G401.6 (cell line): ENCODE data around the gene VWCE.

Source experiments
- FAIRE-seq: peaks from 2 replicates; lab custom pipeline; 2012; peaks lifted over from hg19 to GRCh38; lab: Jason Lieb, UNC

Gene VWCE

DNA sequence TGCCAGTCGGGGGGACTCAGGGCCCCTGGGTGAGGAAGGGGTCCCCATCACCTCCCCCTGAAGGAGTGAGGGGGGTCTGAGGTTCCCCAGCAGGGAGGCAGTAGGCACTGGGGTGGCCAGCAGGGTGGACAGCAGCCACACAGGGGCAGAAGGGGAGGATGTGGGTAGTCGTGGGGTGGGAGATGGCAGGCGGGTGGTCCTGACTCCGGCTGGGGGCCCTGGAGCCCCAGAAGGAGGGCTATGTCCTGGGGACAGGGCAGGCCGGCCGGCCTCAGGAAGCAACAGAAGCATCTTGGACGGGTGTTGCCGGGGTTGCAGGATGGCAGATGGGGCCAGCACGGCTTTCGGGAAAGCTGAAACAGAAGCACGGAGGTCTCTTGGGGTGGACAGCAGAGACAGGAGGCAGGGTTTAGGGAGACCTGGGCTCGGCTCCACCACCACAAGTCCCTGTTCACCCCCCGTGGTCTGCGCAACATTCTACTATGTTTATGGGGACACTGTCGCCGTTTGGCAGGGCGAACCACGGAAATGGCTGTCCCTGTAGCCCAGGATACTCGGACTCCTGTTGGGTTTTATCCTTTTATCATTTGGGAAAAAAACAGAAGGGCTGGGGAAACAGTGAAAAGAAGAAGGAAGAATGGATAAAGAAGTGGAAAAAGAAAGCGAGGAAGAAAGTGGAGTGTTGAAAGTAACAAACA, 14.1 kb downstream of the VWCE start:
- no peak for FAIRE-seq

GRCh38 chr11:61279934-61280659, 15.0 kb downstream of the VWCE start:
- no peak for FAIRE-seq

DNA sequence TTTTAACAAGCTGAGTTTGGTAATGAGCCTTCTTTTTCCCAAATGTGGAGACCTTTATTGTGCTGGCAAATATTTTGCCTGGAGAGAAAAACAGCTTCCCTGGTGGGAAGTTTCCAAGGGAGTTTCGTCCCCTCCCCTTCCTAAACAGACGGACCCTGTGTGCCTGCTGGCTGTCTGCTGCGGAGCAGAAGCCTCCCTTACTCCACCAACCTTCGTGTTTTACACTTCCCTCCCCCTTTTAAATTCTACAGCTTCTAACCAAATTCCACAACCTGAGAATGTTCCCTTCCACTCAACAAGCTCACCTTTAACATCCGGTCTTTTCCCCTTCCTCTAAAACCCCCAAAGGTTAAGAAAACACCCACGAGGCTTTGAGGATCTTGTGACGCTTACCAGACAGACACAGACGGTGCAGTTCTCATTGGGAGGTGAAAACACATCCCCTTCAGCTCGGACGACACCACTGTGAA, 17.1 kb downstream of the VWCE start:
- no peak for FAIRE-seq

GRCh38 chr11:61277186-61278000, 17.7 kb downstream of the VWCE start:
- no peak for FAIRE-seq

- FAIRE-seq, result no peak
Observed at GRCh38 chr11:61275191-61275590, 19.9 kb downstream of the VWCE start.

GRCh38 chr11:61274084-61274483, 21.0 kb downstream of the VWCE start:
- no peak for FAIRE-seq

- no peak for FAIRE-seq
Observed at GRCh38 chr11:61273178-61274078, 21.7 kb downstream of the VWCE start.

GRCh38 chr11:61272731-61273130, 22.4 kb downstream of the VWCE start:
- FAIRE-seq, result no peak

DNA sequence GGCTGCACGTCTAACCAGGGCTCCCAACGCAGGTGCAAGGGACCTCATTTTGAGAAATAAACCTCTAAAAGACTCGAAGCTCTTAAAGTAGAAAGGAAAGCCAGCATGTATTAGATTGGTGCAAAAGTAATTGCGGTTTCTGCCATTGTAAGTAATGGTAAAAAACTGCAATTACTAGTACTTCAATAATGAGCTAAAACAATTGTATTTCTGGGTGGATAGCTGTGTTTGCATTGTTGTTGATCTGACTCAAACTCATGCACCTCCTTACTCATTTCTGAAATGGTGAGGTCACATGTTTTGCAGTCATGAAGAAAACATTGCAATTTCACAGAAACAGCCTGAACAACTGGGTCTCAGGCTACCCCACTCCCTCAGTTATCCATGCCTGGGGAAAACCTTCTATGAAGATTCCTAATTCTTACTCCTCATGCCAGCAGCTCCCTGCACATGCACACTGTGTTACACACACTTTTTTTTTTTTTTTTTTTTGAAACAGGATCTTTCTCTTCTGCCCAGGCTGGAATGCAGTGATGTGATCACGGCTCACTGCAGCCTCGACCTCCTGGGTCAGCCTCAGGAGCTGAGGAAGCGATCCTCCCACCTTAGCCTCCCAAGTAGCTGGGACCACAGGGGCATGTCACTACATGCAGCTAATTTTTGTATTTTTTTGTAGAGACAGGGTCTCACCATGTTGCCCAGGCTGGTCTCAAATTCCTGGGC, 24.6 kb downstream of the VWCE start:
- FAIRE-seq, result no peak

- FAIRE-seq, result no peak
Observed at GRCh38 chr11:61268588-61269250, 26.4 kb downstream of the VWCE start.

- no peak for FAIRE-seq
Observed at GRCh38 chr11:61267437-61267841, 27.7 kb downstream of the VWCE start.

DNA sequence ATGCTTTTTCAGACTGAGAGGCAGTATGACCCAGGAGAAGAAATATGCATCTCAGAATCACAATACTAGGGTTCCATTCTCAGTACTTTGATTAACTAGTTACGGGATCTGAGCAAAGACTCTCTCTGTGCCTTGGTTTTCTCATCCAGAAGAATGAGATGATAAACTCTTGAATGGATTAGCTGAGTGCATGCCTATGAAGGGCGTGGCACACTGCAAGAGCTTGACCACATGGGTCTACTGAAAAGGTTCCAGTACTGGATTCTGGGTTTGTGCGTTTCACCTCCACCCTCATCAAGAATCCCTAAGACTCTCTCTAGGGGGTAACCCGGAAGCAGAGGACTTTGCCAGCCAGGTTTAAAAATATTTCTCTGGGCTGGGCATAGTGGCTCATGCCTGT, 28.5 kb downstream of the VWCE start:
- no peak for FAIRE-seq

GRCh38 chr11:61265357-61265756, 29.8 kb downstream of the VWCE start:
- FAIRE-seq, result no peak

- FAIRE-seq, result no peak
Observed at GRCh38 chr11:61264795-61265194, 30.3 kb downstream of the VWCE start.

GRCh38 chr11:61264371-61264770, 30.7 kb downstream of the VWCE start:
- FAIRE-seq, result no peak

- no peak for FAIRE-seq
Observed at GRCh38 chr11:61259363-61259762, 35.8 kb downstream of the VWCE start.

- FAIRE-seq, result no peak
Observed at GRCh38 chr11:61258546-61258945, 36.6 kb downstream of the VWCE start.

DNA sequence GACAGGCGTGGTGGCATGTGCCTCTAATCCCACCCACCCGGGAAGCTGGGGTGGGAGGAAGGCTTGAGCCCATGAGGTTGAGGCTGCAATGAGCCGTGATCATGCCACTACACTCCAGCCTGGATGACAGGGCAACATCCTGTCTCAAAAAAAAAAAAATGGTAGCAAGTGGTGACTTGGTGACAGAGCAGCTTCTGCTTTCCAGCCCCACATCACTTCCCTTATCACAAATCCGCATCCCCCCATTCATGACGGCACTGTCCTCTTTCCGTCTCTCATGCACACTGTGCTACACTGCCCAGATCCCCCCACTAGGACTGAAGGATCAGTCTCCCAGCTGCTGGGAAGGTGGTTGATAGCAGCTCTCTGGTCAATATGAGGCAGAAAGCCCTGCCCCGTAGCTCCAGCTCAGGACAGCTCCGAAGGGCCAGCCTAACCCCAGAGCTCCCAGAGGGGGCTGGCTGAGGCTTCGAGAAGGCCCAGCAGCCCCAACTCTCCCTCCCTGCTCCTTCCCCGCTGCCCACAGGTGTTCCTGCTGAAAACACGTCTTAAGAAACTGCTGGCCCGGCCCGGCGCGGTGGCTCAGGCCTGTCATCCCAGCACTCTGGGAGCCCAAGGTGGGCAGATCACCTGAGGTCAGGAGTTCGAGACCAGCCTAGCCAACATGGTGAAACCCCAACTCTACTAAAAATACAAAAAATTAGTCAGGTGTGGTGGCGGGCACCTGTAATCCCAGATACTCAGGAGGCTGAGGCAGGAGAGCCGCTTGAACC, 38.2 kb downstream of the VWCE start:
- FAIRE-seq, result no peak

- FAIRE-seq, result no peak
Observed at GRCh38 chr11:61254403-61255025, 40.6 kb downstream of the VWCE start.
